Neural cell (in vitro differentiated cells): ENCODE data around the gene ZNF768. TPM values are rescaled to one million over a fixed set of nuclear protein-coding genes. Genes with fewer than 3 reads are reported as not detected.

Experiments used
- H2AFZ ChIP-seq: fragments of 200-600, 300-800 bp; sonication (generic), shearing (Covaris generic); 2 replicates; pipeline ENCODE4 v1.6.0; 2014; ENCODE audit warnings: low read depth, mild to moderate bottlenecking, antibody characterized with exemption, low read length, moderate library complexity
- H3F3A ChIP-seq: fragments of 200-600 bp; shearing (Covaris generic); 2 replicates; pipeline ENCODE4 v1.6.1; 2016; ENCODE audit warnings: mild to moderate bottlenecking, moderate library complexity, mixed read lengths, antibody characterized with exemption, low read length; ENCODE audit not compliant: insufficient read depth, poor library complexity, severe bottlenecking
- H3K27ac ChIP-seq: fragments of 200-600, 300-800 bp; sonication (generic), shearing (Covaris generic); 2 replicates; pipeline ENCODE4 v1.5.1; 2014; ENCODE audit warnings: mild to moderate bottlenecking, low read length, moderate library complexity
- H3K27me3 ChIP-seq: fragments of 300-800, 200-600 bp; sonication (generic), shearing (Covaris generic); 2 replicates; pipeline ENCODE4 v1.6.0; 2014; ENCODE audit warnings: mild to moderate bottlenecking, low read depth, low read length, moderate library complexity; ENCODE audit not compliant: insufficient read depth
- H3K36me3 ChIP-seq: fragments of 300-800, 200-600 bp; sonication (generic), shearing (Covaris generic); 2 replicates; pipeline ENCODE4 v1.5.1; 2014; ENCODE audit warnings: mild to moderate bottlenecking, antibody characterized with exemption, low read length, moderate library complexity; ENCODE audit not compliant: insufficient read depth
- H3K4me2 ChIP-seq: fragments of 300-800, 200-600 bp; sonication (generic), shearing (Covaris generic); 2 replicates; pipeline ENCODE4 v1.6.0; 2014; ENCODE audit warnings: mild to moderate bottlenecking, low read length
- H3K4me3 ChIP-seq: fragments of 300-800, 200-600 bp; sonication (generic), shearing (Covaris generic); 2 replicates; pipeline ENCODE4 v1.5.1; 2014; ENCODE audit warnings: mild to moderate bottlenecking, low read length, moderate library complexity
- H3K79me2 ChIP-seq: fragments of 200-600 bp; shearing (Covaris generic); replicated peaks from 2 replicates; pipeline ENCODE4 v1.6.0; 2014; ENCODE audit warnings: mild to moderate bottlenecking, low read length, moderate library complexity; ENCODE audit not compliant: insufficient read depth
- H3K9ac ChIP-seq: fragments of 300-800, 200-600 bp; sonication (generic), shearing (Covaris generic); 2 replicates; pipeline ENCODE4 v1.6.1; 2016; ENCODE audit warnings: mild to moderate bottlenecking, low read length, mixed read lengths
- H3K9me2 ChIP-seq: fragments of 200-600 bp; shearing (Covaris generic); 2 replicates; pipeline ENCODE4 v1.6.1; 2016; ENCODE audit warnings: mild to moderate bottlenecking, low read length, mixed read lengths; ENCODE audit not compliant: insufficient read depth
- H3K9me3 ChIP-seq: fragments of 200-600, 300-800 bp; sonication (generic), shearing (Covaris generic); 2 replicates; pipeline ENCODE4 v1.6.1; 2016; ENCODE audit warnings: mild to moderate bottlenecking, mixed run types, low read length, moderate library complexity, mixed read lengths
- H4K20me1 ChIP-seq: fragments of 200-600 bp; shearing (Covaris generic); 2 replicates; pipeline ENCODE4 v1.6.1; 2016; ENCODE audit warnings: mild to moderate bottlenecking, mixed run types; ENCODE audit not compliant: insufficient read depth
- CTCF ChIP-seq: fragments of 450-650 bp; IDR thresholded peaks from 2 replicates; pipeline ENCODE4 v1.5.1; 2014; ENCODE audit warnings: antibody characterized with exemption, mild to moderate bottlenecking, moderate library complexity; ENCODE audit not compliant: poor library complexity, severe bottlenecking
- EP300 ChIP-seq: fragments of 450-650 bp; conservative IDR thresholded peaks from 2 replicates; pipeline ENCODE4 v1.6.1; 2014; ENCODE audit warnings: antibody characterized with exemption, mild to moderate bottlenecking, moderate library complexity; ENCODE audit not compliant: poor library complexity, severe bottlenecking
- EZH2 ChIP-seq: fragments of 200-600, 300-800 bp; shearing (Covaris generic), sonication (generic); IDR thresholded peaks from 2 replicates; pipeline ENCODE4 v1.6.1; 2014; ENCODE audit warnings: antibody characterized with exemption, low read length, borderline replicate concordance, mild to moderate bottlenecking; ENCODE audit not compliant: insufficient read depth, poor library complexity, severe bottlenecking
- MXI1 ChIP-seq: fragments of 450-650 bp; conservative IDR thresholded peaks from 2 replicates; pipeline ENCODE4 v1.6.1; 2014; ENCODE audit warnings: antibody characterized with exemption, mild to moderate bottlenecking; ENCODE audit not compliant: poor library complexity, severe bottlenecking
- POLR2AphosphoS5 ChIP-seq: IDR thresholded peaks from 2 replicates; pipeline ENCODE4 v1.6.1; 2012
- RAD21 ChIP-seq: fragments of 450-650 bp; conservative IDR thresholded peaks from 2 replicates; pipeline ENCODE4 v1.6.1; 2014; ENCODE audit warnings: antibody characterized with exemption, mild to moderate bottlenecking, moderate library complexity
- REST ChIP-seq: IDR thresholded peaks from 2 replicates; pipeline ENCODE4 v1.6.1; 2012; ENCODE audit warnings: borderline replicate concordance
- SMC3 ChIP-seq: fragments of 450-650 bp; conservative IDR thresholded peaks from 2 replicates; pipeline ENCODE4 v1.6.1; 2014; ENCODE audit warnings: antibody characterized with exemption, mild to moderate bottlenecking, moderate library complexity; ENCODE audit not compliant: poor library complexity
- TAF1 ChIP-seq: IDR thresholded peaks from 2 replicates; pipeline ENCODE4 v1.6.1; 2012; ENCODE audit warnings: low read depth
- polyA plus RNA-seq: library from polyadenylated mRNA; depleted of rRNA; stranded (reverse); fragments of >200 nt; gene quantifications from 2 replicates; pipeline ENCODE4 v1.2.3, GENCODE V29; 2014

Gene ZNF768
- polyA plus RNA-seq, 1 donor from 2014 or later = 54.4 TPM

DNA sequence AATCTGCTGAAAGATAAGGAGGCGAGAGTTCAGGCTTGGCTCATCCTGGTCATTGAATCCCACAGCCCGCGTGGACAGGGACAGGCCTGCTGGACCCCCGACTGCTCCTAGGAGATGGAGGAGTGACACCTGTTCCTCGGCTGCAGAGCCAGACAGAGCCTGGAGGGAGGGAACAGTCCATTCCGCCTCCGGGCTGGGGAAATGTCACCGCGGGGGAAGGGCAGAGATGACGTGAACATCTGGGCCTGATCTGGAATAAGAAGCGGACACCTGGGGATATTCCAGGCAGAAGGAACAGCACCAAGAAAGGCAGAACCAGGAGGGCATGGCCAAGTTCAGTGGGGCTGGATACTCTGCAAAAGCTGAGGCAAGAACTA lies 6.8 kb upstream of the ZNF768 start:
- no peak overlapping the region for H3K4me3 ChIP-seq
- TF ChIP-seq SMC3 (no peak), RAD21 (no peak)

GRCh38 chr16:30532285-30533145 lies 6.1 kb upstream of the ZNF768 start:
- no peaks in the 10 kb centered on the region for H3K9me2 ChIP-seq
- no peak overlapping the region for H3K4me3 ChIP-seq
- H3K27me3 ChIP-seq = no peaks in the 10 kb centered on the region
- no peak overlapping the region for H2AFZ ChIP-seq
- H3K9me3 ChIP-seq = no peaks in the 10 kb centered on the region
- peaks cover 6% of the 10 kb centered on the region for H3F3A ChIP-seq
- peaks cover 11% of the 10 kb centered on the region for H3K79me2 ChIP-seq
- no peaks in the 10 kb centered on the region for H3K36me3 ChIP-seq
- H3K27ac ChIP-seq = no peak overlapping the region
- H3K4me2 ChIP-seq = no peak overlapping the region
- H4K20me1 ChIP-seq = no peaks in the 10 kb centered on the region
- no peak for TF ChIP-seq CTCF
- TF ChIP-seq EZH2 = no peak
- no peak for TF ChIP-seq POLR2AphosphoS5
- TF ChIP-seq REST = no peak
- TF ChIP-seq EP300 = no peak
- TF ChIP-seq SMC3 = no peak
- TF ChIP-seq RAD21 = no peak
- no peak for TF ChIP-seq MXI1
- no peak for TF ChIP-seq TAF1
- H3K9ac ChIP-seq = no peak overlapping the region

More for the DNA sequence above, 6.8 kb upstream of the ZNF768 start:
- no peaks in the 10 kb centered on the region for H3K9me3 ChIP-seq
- no peaks in the 10 kb centered on the region for H3K9me2 ChIP-seq
- peaks cover 6% of the 10 kb centered on the region for H3F3A ChIP-seq
- H3K27ac ChIP-seq = no peak overlapping the region
- H3K9ac ChIP-seq = no peak overlapping the region
- H3K79me2 ChIP-seq = peaks cover 11% of the 10 kb centered on the region
- H3K4me2 ChIP-seq = no peak overlapping the region
- H2AFZ ChIP-seq = no peak overlapping the region
- no peaks in the 10 kb centered on the region for H4K20me1 ChIP-seq
- no peaks in the 10 kb centered on the region for H3K36me3 ChIP-seq
- H3K27me3 ChIP-seq = no peaks in the 10 kb centered on the region
